ENCODE results near the gene NUMBL.

NUMBL gene

DNA sequence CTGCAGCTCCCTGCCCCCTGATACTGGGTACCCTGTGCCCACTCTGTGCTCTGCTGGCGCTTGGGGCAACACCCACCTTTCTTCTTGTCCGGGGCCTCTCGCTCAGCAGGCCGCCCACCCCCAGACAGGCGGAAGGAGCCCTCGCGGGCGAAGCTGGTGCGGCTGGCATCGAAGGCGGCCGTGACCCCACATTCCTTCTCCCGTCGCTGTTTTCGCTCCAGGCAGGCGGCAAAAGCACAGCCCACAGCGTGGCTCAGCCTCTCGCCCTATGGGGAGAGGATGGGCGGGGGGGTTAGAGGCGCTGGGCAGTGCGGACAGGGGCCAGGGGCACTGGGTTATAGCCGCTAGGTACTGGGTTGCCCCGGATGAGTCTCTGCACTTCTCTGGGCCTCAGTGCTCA is 13.3 kb downstream of the NUMBL start:
- no peak overlapping the region for H3K27ac ChIP-seq (replicated peaks)
- H3K4me3 ChIP-seq (replicated peaks; ENCODE audit: insufficient read depth, low read length): no peak overlapping the region
- no peaks in the 10 kb centered on the region for H3K27me3 ChIP-seq (ENCODE audit: insufficient read depth, poor library complexity, severe bottlenecking)
- TF ChIP-seq, protein P1, sequence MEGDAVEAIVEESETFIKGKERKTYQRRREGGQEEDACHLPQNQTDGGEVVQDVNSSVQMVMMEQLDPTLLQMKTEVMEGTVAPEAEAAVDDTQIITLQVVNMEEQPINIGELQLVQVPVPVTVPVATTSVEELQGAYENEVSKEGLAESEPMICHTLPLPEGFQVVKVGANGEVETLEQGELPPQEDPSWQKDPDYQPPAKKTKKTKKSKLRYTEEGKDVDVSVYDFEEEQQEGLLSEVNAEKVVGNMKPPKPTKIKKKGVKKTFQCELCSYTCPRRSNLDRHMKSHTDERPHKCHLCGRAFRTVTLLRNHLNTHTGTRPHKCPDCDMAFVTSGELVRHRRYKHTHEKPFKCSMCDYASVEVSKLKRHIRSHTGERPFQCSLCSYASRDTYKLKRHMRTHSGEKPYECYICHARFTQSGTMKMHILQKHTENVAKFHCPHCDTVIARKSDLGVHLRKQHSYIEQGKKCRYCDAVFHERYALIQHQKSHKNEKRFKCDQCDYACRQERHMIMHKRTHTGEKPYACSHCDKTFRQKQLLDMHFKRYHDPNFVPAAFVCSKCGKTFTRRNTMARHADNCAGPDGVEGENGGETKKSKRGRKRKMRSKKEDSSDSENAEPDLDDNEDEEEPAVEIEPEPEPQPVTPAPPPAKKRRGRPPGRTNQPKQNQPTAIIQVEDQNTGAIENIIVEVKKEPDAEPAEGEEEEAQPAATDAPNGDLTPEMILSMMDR (IDR thresholded peaks at IDR 0.05; ENCODE audit: insufficient read depth, low read length): no peak
- TF ChIP-seq SPI1 (IDR thresholded peaks at IDR 0.05; ENCODE audit: borderline replicate concordance, low read depth) (no peak), GABPA (IDR thresholded peaks at IDR 0.05; ENCODE audit: low read depth) (no peak), POLR2AphosphoS5 (IDR thresholded peaks at IDR 0.05; ENCODE audit: low read depth) (no peak)
- TF ChIP-seq, protein P2, sequence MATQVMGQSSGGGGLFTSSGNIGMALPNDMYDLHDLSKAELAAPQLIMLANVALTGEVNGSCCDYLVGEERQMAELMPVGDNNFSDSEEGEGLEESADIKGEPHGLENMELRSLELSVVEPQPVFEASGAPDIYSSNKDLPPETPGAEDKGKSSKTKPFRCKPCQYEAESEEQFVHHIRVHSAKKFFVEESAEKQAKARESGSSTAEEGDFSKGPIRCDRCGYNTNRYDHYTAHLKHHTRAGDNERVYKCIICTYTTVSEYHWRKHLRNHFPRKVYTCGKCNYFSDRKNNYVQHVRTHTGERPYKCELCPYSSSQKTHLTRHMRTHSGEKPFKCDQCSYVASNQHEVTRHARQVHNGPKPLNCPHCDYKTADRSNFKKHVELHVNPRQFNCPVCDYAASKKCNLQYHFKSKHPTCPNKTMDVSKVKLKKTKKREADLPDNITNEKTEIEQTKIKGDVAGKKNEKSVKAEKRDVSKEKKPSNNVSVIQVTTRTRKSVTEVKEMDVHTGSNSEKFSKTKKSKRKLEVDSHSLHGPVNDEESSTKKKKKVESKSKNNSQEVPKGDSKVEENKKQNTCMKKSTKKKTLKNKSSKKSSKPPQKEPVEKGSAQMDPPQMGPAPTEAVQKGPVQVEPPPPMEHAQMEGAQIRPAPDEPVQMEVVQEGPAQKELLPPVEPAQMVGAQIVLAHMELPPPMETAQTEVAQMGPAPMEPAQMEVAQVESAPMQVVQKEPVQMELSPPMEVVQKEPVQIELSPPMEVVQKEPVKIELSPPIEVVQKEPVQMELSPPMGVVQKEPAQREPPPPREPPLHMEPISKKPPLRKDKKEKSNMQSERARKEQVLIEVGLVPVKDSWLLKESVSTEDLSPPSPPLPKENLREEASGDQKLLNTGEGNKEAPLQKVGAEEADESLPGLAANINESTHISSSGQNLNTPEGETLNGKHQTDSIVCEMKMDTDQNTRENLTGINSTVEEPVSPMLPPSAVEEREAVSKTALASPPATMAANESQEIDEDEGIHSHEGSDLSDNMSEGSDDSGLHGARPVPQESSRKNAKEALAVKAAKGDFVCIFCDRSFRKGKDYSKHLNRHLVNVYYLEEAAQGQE (IDR thresholded peaks at IDR 0.05; ENCODE audit: insufficient replicate concordance, low read depth): no peak
- no peak for DNase-seq (ENCODE audit: low read depth in 1 of 2, low spot score in 1 of 2)

DNA sequence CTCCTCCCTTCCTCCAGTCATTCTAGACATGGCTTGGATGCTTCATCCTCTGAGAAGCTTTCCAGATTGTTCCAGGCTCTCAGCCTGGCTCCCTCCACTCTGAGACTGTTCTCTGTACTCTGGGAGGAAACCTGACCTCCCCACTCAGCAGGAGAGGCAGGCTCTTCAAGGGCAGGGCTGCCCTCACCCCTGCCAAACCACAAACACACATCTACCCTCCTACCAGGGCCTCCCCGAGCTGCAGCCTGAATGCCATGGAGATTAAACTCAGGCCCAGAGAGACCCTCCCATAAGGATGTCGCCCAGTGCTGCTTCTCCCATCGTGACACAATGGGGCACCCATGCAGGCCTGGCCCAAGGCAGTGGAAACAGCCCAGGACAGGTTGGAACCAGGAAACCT is 16.2 kb downstream of the NUMBL start:
- H3K4me3 ChIP-seq (replicated peaks; ENCODE audit: insufficient read depth, low read length): no peak overlapping the region
- no peak for DNase-seq (ENCODE audit: low read depth in 1 of 2, low spot score in 1 of 2)

DNA sequence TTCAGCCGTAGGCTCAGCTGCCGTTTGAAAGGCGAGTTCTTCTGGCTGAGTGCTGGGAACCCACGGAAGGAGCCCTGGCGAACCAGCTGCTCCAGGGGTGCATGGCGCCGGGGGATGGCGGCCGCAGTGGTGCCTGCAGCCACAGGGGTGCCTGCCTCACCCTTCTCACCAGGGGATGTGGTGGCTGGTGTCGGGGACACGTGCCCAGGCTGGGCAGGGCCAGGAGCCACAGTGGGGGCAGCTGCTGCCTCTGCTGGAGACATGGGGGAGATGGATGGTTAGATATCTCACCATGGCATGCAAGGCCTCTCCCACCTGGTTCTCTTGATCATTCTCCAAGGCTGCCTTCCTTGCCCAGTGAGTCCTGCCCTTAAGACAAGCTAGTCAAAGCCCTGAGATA is 17.1 kb downstream of the NUMBL start:
- no peak for DNase-seq (ENCODE audit: low read depth in 1 of 2, low spot score in 1 of 2)
- Histone ChIP-seq H3K27ac (replicated peaks) (no peak overlapping the region), H3K4me3 (replicated peaks; ENCODE audit: insufficient read depth, low read length) (no peak overlapping the region), H3K27me3 (ENCODE audit: insufficient read depth, poor library complexity, severe bottlenecking) (no peaks in the 10 kb centered on the region)
- TF ChIP-seq GABPA (IDR thresholded peaks at IDR 0.05; ENCODE audit: low read depth) (no peak), SPI1 (IDR thresholded peaks at IDR 0.05; ENCODE audit: borderline replicate concordance, low read depth) (no peak), POLR2AphosphoS5 (IDR thresholded peaks at IDR 0.05; ENCODE audit: low read depth) (no peak)
- TF ChIP-seq, protein P2 (IDR thresholded peaks at IDR 0.05; ENCODE audit: insufficient replicate concordance, low read depth): no peak
- TF ChIP-seq, protein P1 (IDR thresholded peaks at IDR 0.05; ENCODE audit: insufficient read depth, low read length): no peak

More for the DNA sequence above, 16.2 kb downstream of the NUMBL start:
- Histone ChIP-seq H3K27ac (replicated peaks) (no peak overlapping the region), H3K27me3 (ENCODE audit: insufficient read depth, poor library complexity, severe bottlenecking) (no peaks in the 10 kb centered on the region)
- TF ChIP-seq GABPA (IDR thresholded peaks at IDR 0.05; ENCODE audit: low read depth) (no peak), SPI1 (IDR thresholded peaks at IDR 0.05; ENCODE audit: borderline replicate concordance, low read depth) (no peak), POLR2AphosphoS5 (IDR thresholded peaks at IDR 0.05; ENCODE audit: low read depth) (no peak)
- TF ChIP-seq, protein P1 (IDR thresholded peaks at IDR 0.05; ENCODE audit: insufficient read depth, low read length): no peak
- TF ChIP-seq, protein P2 (IDR thresholded peaks at IDR 0.05; ENCODE audit: insufficient replicate concordance, low read depth): no peak
